Activated CD4-positive, CD25-positive, alpha-beta regulatory T cell (primary cell): ENCODE measurements around the gene FBN3.

Experiments
- DNase-seq, 4 experiments: peaks; one replicate each; lab custom pipeline; 2025; lab: John Stamatoyannopoulos, UW

Gene FBN3

GRCh38 chr19:8089664-8090601 is 59.5 kb downstream of the FBN3 start:
- no peak for DNase-seq

- DNase-seq: no peak
Observed at GRCh38 chr19:8088752-8089663, 60.4 kb downstream of the FBN3 start.

- no peak for DNase-seq
Observed at GRCh38 chr19:8087876-8088275, 61.5 kb downstream of the FBN3 start.

- DNase-seq: no peak
Observed at GRCh38 chr19:8086849-8087248, 62.5 kb downstream of the FBN3 start.

GRCh38 chr19:8085598-8086408 is 63.6 kb downstream of the FBN3 start:
- DNase-seq: no peak

- no peak for DNase-seq
Observed at GRCh38 chr19:8084152-8084551, 65.2 kb downstream of the FBN3 start.

GRCh38 chr19:8083141-8083540 is 66.3 kb downstream of the FBN3 start:
- DNase-seq: no peak

GRCh38 chr19:8081569-8082550 is 67.5 kb downstream of the FBN3 start:
- DNase-seq: no peak

- no peak for DNase-seq
Observed at GRCh38 chr19:8080832-8081231, 68.6 kb downstream of the FBN3 start.

- no peak for DNase-seq
Observed at GRCh38 chr19:8079988-8080387, 69.4 kb downstream of the FBN3 start.

- no peak for DNase-seq
Observed at GRCh38 chr19:8075158-8076074, 74.0 kb downstream of the FBN3 start.

- DNase-seq: no peak
Observed at GRCh38 chr19:8074501-8074900, 74.9 kb downstream of the FBN3 start.

- no peak for DNase-seq
Observed at GRCh38 chr19:8071912-8072311, 77.5 kb downstream of the FBN3 start.

- DNase-seq: no peak
Observed at GRCh38 chr19:8069096-8069973, 80.1 kb downstream of the FBN3 start.

- no peak for DNase-seq
Observed at GRCh38 chr19:8065875-8066261, 83.5 kb downstream of the FBN3 start.

- no peak for DNase-seq
Observed at GRCh38 chr19:8064911-8065874, 84.2 kb downstream of the FBN3 start.

- no peak for DNase-seq
Observed at GRCh38 chr19:8057545-8058270, 91.7 kb downstream of the FBN3 start.
